ENCODE data around the gene HERPUD1. TPM values are rescaled to one million over a fixed set of nuclear protein-coding genes. Genes with fewer than 3 reads are reported as not detected.

HERPUD1 gene
- total RNA-seq, 1 experiment from 2014 or later = 99.4 TPM

- Histone ChIP-seq H3K27me3 (replicated peaks; ENCODE audit: insufficient read depth, low read depth, low read length, poor library complexity) (no peaks in the 10 kb centered on the region), H3K36me3 (ENCODE audit: insufficient read depth, low read length, poor library complexity, severe bottlenecking) (no peaks in the 10 kb centered on the region), H3K4me3 (ENCODE audit: low read depth, low read length, poor library complexity, severe bottlenecking) (no peak overlapping the region), H3K9me3 (ENCODE audit: low read depth, low read length, poor library complexity, severe bottlenecking) (no peaks in the 10 kb centered on the region), H3K27ac (ENCODE audit: low read depth, low read length, poor library complexity, severe bottlenecking) (no peak overlapping the region), H3K4me1 (ENCODE audit: insufficient read depth, low read length, poor library complexity, severe bottlenecking) (peaks cover 6% of the 10 kb centered on the region)
- POLR2A ChIA-PET (ENCODE audit: low non-redundant PET) = no interaction called here
- no TSS peak for BruUV-seq (replicated peaks)
- TF ChIP-seq CTCF (conservative IDR thresholded peaks at IDR 0.05; ENCODE audit: low read depth, low read length) = no peak
- no peak for TF ChIP-seq EZH2 (IDR thresholded peaks at IDR 0.05; ENCODE audit: borderline replicate concordance, low read depth, low read length, poor library complexity, severe bottlenecking)
- DNase-seq (ENCODE audit: low spot score) = no peak
- CTCF ChIA-PET = no interaction called here
- intact Hi-C loops (cut with micrococcal nuclease; ENCODE audit: unreplicated experiment) = no loop called here
Measured at GRCh38 chr16:56980201-56980535, 48.2 kb downstream of the HERPUD1 start.

- CTCF ChIA-PET = no interaction called here
- Histone ChIP-seq H3K27ac (ENCODE audit: low read depth, low read length, poor library complexity, severe bottlenecking) (no peak overlapping the region), H3K4me3 (ENCODE audit: low read depth, low read length, poor library complexity, severe bottlenecking) (no peak overlapping the region), H3K9me3 (ENCODE audit: low read depth, low read length, poor library complexity, severe bottlenecking) (no peaks in the 10 kb centered on the region), H3K4me1 (ENCODE audit: insufficient read depth, low read length, poor library complexity, severe bottlenecking) (peaks cover 15% of the 10 kb centered on the region), H3K36me3 (ENCODE audit: insufficient read depth, low read length, poor library complexity, severe bottlenecking) (no peaks in the 10 kb centered on the region), H3K27me3 (replicated peaks; ENCODE audit: insufficient read depth, low read depth, low read length, poor library complexity) (no peaks in the 10 kb centered on the region)
- no TSS peak for BruUV-seq (replicated peaks)
- DNase-seq (ENCODE audit: low spot score) = no peak
- intact Hi-C loops (cut with micrococcal nuclease; ENCODE audit: unreplicated experiment) = no loop called here
- POLR2A ChIA-PET (ENCODE audit: low non-redundant PET) = no interaction called here
- TF ChIP-seq CTCF (conservative IDR thresholded peaks at IDR 0.05; ENCODE audit: low read depth, low read length) (no peak), EZH2 (IDR thresholded peaks at IDR 0.05; ENCODE audit: borderline replicate concordance, low read depth, low read length, poor library complexity, severe bottlenecking) (no peak)
Measured at GRCh38 chr16:56980792-56981724, 49.1 kb downstream of the HERPUD1 start.

GRCh38 chr16:56981729-56982271 lies 49.9 kb downstream of the HERPUD1 start:
- Histone ChIP-seq H3K27me3 (replicated peaks; ENCODE audit: insufficient read depth, low read depth, low read length, poor library complexity) (no peaks in the 10 kb centered on the region), H3K36me3 (ENCODE audit: insufficient read depth, low read length, poor library complexity, severe bottlenecking) (no peaks in the 10 kb centered on the region), H3K27ac (ENCODE audit: low read depth, low read length, poor library complexity, severe bottlenecking) (no peak overlapping the region), H3K4me1 (ENCODE audit: insufficient read depth, low read length, poor library complexity, severe bottlenecking) (peaks cover 16% of the 10 kb centered on the region), H3K4me3 (ENCODE audit: low read depth, low read length, poor library complexity, severe bottlenecking) (no peak overlapping the region), H3K9me3 (ENCODE audit: low read depth, low read length, poor library complexity, severe bottlenecking) (no peaks in the 10 kb centered on the region)
- DNase-seq (ENCODE audit: low spot score) = no peak
- intact Hi-C loops (cut with micrococcal nuclease; ENCODE audit: unreplicated experiment) = no loop called here
- TF ChIP-seq CTCF (conservative IDR thresholded peaks at IDR 0.05; ENCODE audit: low read depth, low read length) (no peak), EZH2 (IDR thresholded peaks at IDR 0.05; ENCODE audit: borderline replicate concordance, low read depth, low read length, poor library complexity, severe bottlenecking) (no peak)
- ChIA-PET POLR2A (ENCODE audit: low non-redundant PET) (no interaction called here), CTCF (no interaction called here)
- BruUV-seq (replicated peaks) = no TSS peak
